GM18873 (cell line): ENCODE measurements around the gene CXXC5.

Experiments
- ATAC-seq: cut with Tn5 transposase; IDR thresholded peaks from one replicate; pipeline ENCODE4 v1.9.1; 2021; ENCODE audit warnings: mild to moderate bottlenecking, moderate library complexity, moderate number of reproducible peaks; ENCODE audit not compliant: unreplicated experiment, low FRiP score

Gene CXXC5

GRCh38 chr5:139690803-139691629 is 42.9 kb downstream of the CXXC5 start:
- ATAC-seq: no peak

DNA sequence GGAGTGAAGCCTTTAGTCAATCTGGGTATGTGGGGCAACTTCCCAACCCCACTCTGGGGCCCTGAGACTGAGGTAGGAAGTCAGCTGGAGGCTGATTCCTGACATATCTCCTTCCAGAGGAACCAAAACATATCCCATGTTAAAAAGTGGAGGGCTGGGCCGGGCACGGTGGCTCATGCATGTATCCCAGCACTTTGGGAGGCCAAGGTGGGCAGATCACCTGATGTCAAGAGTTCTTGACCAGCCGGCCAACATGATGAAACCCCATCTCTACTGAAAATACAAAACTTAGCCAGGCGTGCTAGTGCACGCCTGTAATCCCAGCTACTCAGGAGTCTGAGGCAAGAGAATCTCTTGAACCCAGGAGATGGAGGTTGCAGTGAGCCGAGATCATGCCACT is 44.0 kb downstream of the CXXC5 start:
- ATAC-seq: no peak

GRCh38 chr5:139692679-139693308 is 44.6 kb downstream of the CXXC5 start:
- no peak for ATAC-seq

GRCh38 chr5:139693676-139694364 is 45.7 kb downstream of the CXXC5 start:
- no peak for ATAC-seq

- ATAC-seq: no peak
These were observed 46.5 kb downstream of the CXXC5 start for GRCh38 chr5:139694556-139695177.

DNA sequence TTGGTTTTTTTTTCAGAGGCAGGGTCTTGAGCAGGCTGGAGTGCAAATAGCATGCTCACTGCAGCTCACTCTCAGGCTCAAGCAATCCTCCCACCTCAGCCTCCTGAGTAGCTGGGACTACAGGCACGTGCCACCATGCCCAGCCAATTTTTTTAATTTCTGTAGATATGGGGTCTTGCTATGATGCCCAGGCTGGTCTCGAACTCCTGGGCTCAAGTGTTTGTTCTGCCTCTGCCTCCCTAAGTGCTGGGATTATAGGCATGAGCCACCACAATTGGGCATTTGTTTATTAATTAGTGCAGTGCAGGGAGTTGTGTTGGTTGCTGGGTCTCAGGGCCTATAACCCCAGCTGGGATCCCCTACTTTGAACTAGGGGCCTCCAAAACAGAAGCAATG is 47.0 kb downstream of the CXXC5 start:
- no peak for ATAC-seq

- ATAC-seq: no peak
These were observed 48.2 kb downstream of the CXXC5 start for GRCh38 chr5:139696167-139696893.

DNA sequence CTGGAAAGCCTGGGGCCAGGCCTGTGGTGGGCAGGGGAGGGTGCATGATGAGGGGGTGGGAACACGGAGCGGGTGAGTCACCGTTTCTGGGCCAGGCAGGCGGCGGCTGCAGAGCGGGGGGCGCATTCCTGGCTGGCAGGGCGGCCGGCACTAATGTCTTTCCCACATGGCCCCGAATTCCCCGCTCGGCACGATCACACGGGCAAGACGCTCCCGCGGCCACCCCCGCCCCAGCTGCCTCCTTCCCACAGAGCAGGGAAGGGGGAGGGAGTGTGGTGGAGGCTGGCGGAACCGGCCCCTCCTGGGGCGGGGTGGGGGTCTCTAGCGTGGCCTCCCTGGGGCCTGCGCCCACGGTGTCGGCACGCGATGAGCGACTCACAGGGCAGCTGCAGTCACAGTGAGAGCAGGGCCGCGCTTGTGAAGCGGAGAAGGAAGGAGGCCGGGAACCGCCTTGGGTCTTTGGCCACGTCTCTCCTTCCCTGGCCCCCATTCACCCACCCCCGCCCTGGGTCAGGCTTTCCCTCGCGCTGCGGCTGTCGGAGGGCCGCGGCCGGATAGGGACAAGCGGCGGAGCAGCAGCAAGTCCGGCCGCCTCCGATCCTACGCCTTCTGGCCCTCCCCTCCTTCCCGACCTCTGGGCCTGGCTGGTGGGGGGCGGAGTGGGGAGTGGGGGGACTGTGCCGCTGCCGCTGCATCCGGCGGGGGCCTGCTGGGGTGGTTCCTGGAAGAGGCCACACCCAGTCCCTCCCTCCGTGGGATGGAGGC is 48.9 kb downstream of the CXXC5 start:
- ATAC-seq: no peak

GRCh38 chr5:139698490-139699146 is 50.5 kb downstream of the CXXC5 start:
- ATAC-seq: no peak

DNA sequence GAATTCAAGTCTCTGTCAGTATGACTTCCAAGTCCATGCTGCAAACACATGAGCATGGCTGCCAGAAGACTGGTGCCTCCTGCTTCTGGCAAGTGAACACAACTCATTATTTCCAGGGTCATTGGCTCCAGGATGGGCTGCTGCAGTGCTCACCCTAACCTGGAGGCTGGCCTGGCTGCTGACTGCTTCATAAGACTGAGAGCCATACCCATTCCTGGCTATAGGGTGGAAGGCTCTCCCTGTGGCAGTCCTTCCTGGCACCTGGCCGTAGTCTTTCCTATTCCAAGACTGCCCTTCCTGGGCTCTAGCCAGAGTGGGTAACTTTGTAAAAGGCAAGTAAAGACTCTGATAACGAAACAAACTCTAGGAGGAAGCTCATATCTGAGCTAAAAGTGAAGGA is 51.2 kb downstream of the CXXC5 start:
- no peak for ATAC-seq

DNA sequence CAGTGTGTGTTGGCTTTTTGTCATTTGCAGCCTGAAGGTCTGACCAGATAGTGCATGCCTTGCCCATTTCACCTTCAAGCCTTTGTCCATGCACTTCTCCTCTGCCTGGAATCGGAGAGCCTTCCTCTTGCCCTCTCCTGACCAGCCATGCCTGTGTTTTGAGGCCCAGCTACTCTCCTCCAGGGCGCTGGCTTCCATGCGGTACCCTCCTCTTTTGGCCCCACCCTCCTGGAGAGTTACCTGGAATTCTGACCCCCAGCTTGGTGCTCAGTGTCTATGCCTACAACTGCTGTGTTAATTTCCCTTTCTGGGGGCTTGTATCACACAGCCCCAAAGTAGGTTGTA is 52.5 kb downstream of the CXXC5 start:
- no peak for ATAC-seq

DNA sequence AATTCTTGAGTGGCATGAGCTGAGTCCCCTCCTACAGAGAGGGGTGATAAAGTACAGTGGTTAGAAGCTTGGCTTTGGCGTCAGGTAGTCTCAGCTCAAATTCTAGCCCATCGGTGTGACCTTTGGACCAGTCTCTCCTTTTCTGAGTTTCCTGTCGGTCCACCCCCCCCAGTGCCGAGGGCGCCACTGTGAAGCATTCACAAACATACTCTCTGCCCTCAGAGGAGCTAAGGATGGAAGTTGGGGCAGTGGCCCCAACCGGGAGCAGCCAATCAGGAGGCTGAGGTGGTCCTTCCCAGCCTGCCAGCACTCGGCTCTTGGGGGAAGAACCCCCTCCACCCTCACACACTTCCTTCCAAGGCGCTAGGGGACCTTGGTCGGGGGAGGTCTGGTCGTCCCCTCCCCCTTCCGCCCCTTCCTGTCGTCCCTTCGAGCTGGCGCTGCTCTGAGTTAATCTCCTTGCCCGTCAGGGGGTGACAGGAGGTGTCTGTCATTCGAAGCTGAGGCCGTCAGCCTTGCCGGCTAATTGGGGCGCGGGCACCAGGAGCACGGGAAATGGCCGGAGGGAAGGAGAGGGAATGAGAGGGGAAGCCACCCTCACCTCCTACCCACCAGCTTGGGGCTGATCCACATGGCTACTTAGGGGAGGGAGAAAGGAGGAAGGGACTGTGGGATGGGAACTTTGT is 53.0 kb downstream of the CXXC5 start:
- no peak for ATAC-seq

GRCh38 chr5:139702548-139702947 is 54.4 kb downstream of the CXXC5 start:
- no peak for ATAC-seq

DNA sequence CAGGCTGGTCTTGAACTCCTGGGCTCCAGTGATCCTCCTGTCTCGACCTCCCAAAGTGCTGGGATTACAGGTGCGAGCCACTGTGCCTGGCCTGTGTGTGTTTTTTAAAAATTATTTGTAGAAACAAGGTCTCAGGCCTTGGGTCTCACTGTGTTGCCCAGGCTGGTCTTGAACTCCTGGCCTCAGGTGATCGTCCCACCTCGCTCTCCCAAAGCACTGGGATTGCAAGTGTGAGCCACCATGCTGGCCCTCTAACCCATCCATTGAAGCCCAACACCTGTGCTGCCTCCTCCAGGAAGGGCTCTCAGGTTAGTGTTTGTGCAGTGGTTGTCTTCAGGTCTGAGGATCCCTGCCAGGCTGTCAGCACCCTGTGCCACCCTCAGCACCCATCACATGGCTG is 56.6 kb downstream of the CXXC5 start:
- ATAC-seq: no peak

DNA sequence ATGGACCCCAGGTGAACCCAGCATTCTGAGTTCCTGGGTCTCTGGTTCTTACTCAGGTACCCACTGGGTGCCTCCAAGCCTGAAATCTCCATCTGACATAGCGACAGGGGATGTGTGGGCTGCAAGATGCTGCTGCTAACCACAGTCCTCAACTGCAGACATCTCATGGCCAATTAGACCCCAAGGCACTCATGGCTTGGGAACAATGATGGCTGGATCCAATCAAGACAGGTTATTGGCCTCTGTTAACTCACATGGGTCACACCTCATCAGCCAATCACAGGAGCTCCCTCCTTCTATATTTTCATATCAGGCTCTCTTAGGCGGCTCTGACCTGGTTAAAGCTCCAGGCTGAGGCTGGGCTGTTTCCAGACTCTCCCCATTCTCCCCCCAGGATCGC is 57.0 kb downstream of the CXXC5 start:
- no peak for ATAC-seq

GRCh38 chr5:139705655-139706587 is 57.8 kb downstream of the CXXC5 start:
- no peak for ATAC-seq

- no peak for ATAC-seq
These were observed 59.4 kb downstream of the CXXC5 start for GRCh38 chr5:139707445-139708003.
